Measurements from ENCODE around the gene PGM1. TPM values are rescaled to one million over a fixed set of nuclear protein-coding genes. Genes with fewer than 3 reads are reported as not detected.

The PGM1 gene
- total and polyA plus RNA-seq, 9 of the 15 experiments (the other 6 are each of a cell fraction or from before 2014, with no cell fraction given): 0.03 to 0.31 (median 0.09) TPM; not detected in 5

DNA sequence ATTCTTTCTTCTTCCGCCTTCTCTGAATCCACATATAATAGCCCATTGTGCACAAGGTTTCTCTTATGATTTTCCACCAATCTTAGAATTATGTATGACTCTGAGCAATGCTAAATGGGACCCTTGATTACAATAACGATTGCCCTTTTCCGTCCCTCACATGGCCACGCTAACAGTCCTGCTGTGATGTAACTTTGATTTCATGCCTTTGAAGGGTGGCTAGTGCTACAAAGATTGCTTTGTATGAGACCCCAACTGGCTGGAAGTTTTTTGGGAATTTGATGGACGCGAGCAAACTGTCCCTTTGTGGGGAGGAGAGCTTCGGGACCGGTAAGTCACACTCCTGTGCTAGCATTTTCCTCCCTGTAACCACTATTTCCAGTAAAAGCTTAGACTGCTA lies 45.3 kb downstream of the PGM1 start:
- FAIRE-seq (no peak), DNase-seq (ENCODE audit: extremely low read depth in 1 of 4, low spot score in 3 of 4) (no peak), ATAC-seq (no peak)
- under 1% methylated on average over 8 of the region's 8 CpGs for WGBS (ENCODE audit: insufficient coverage, low coverage, missing lambda C conversion rate)
- Histone ChIP-seq H3K4me3 (no peak overlapping the region), H4K20me1 (replicated peaks; ENCODE audit: control insufficient read depth, insufficient read depth, low read length) (no peaks in the 10 kb centered on the region), H3K4me2 (ENCODE audit: insufficient read depth, low read length) (no peak overlapping the region), H3K79me2 (ENCODE audit: control insufficient read depth, insufficient read depth, low read length) (no peaks in the 10 kb centered on the region), H3K36me3 (ENCODE audit: control insufficient read depth, insufficient read depth, low read length) (no peaks in the 10 kb centered on the region), H3K9me1 (ENCODE audit: control insufficient read depth, insufficient read depth, low read length) (no peaks in the 10 kb centered on the region), H3K27me3 (ENCODE audit: control insufficient read depth in 2 of 2, insufficient read depth in 2 of 2, low read length in 2 of 2) (peaks cover 5 to 12% of the 10 kb centered on the region in 2 experiments; a peak in 3 of 5 replicates), H3K9me3 (replicated peaks; ENCODE audit: control insufficient read depth, insufficient read depth, low read depth, low read length) (no peaks in the 10 kb centered on the region), H3K4me1 (replicated peaks in 1 of 2; ENCODE audit: control insufficient read depth in 2 of 2, insufficient read depth in 2 of 2, low read length in 2 of 2) (no peaks in the 10 kb centered on the region), H3K9ac (ENCODE audit: insufficient read depth in 1 of 2, low read depth in 2 of 2, low read length in 2 of 2) (no peak overlapping the region), H2AFZ (ENCODE audit: low read depth, low read length) (no peak overlapping the region), H3K27ac (ENCODE audit: extremely low read depth, low read depth, low read length) (no peak overlapping the region)
- ChIA-PET POLR2A (no interaction called here), CTCF (ENCODE audit: low intra/inter-chr PET ratio) (no interaction called here)
- intact Hi-C loops (cut with micrococcal nuclease) (no loop called here), in situ Hi-C loops (cut with MboI) (no loop called here)
- TF ChIP-seq FUS (optimal IDR thresholded peaks at IDR 0.05; ENCODE audit: low read depth, low read length) (no peak), YY1 (IDR thresholded peaks at IDR 0.05; ENCODE audit: borderline replicate concordance in 1 of 3, control insufficient read depth in 1 of 3, extremely low read depth in 1 of 3, insufficient read depth in 3 of 3, insufficient read length in 1 of 3, insufficient replicate concordance in 2 of 3, low read depth in 1 of 3, low read length in 2 of 3) (no peak), ZC3H8 (IDR thresholded peaks at IDR 0.05) (no peak), SMARCE1 (IDR thresholded peaks at IDR 0.05) (no peak), ZNF511 (CRISPR knock-in tag; IDR thresholded peaks at IDR 0.05) (no peak), ZNF217 (CRISPR knock-in tag; IDR thresholded peaks at IDR 0.05) (no peak), HLTF (IDR thresholded peaks at IDR 0.05) (no peak), CEBPB (tag; IDR thresholded peaks at IDR 0.05) (no peak), FOXJ3 (CRISPR knock-in tag; IDR thresholded peaks at IDR 0.05) (no peak), BRD4 (IDR thresholded peaks at IDR 0.05) (no peak), SIX5 (IDR thresholded peaks at IDR 0.05; ENCODE audit: borderline replicate concordance in 1 of 2, insufficient read depth in 1 of 2, low read depth in 1 of 2, low read length in 2 of 2) (no peak), MAFK (IDR thresholded peaks at IDR 0.05; ENCODE audit: low read length) (no peak), KAT2B (IDR thresholded peaks at IDR 0.05; ENCODE audit: low read depth, low read length) (no peak), KDM5B (IDR thresholded peaks at IDR 0.05; ENCODE audit: insufficient replicate concordance, low read depth, low read length) (no peak)
- TF ChIP-seq, protein P1, sequence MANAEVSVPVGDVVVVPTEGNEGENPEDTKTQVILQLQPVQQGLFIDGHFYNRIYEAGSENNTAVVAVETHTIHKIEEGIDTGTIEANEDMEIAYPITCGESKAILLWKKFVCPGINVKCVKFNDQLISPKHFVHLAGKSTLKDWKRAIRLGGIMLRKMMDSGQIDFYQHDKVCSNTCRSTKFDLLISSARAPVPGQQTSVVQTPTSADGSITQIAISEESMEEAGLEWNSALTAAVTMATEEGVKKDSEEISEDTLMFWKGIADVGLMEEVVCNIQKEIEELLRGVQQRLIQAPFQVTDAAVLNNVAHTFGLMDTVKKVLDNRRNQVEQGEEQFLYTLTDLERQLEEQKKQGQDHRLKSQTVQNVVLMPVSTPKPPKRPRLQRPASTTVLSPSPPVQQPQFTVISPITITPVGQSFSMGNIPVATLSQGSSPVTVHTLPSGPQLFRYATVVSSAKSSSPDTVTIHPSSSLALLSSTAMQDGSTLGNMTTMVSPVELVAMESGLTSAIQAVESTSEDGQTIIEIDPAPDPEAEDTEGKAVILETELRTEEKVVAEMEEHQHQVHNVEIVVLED (CRISPR knock-in tag; IDR thresholded peaks at IDR 0.05): no peak
- TF ChIP-seq, protein P2, sequence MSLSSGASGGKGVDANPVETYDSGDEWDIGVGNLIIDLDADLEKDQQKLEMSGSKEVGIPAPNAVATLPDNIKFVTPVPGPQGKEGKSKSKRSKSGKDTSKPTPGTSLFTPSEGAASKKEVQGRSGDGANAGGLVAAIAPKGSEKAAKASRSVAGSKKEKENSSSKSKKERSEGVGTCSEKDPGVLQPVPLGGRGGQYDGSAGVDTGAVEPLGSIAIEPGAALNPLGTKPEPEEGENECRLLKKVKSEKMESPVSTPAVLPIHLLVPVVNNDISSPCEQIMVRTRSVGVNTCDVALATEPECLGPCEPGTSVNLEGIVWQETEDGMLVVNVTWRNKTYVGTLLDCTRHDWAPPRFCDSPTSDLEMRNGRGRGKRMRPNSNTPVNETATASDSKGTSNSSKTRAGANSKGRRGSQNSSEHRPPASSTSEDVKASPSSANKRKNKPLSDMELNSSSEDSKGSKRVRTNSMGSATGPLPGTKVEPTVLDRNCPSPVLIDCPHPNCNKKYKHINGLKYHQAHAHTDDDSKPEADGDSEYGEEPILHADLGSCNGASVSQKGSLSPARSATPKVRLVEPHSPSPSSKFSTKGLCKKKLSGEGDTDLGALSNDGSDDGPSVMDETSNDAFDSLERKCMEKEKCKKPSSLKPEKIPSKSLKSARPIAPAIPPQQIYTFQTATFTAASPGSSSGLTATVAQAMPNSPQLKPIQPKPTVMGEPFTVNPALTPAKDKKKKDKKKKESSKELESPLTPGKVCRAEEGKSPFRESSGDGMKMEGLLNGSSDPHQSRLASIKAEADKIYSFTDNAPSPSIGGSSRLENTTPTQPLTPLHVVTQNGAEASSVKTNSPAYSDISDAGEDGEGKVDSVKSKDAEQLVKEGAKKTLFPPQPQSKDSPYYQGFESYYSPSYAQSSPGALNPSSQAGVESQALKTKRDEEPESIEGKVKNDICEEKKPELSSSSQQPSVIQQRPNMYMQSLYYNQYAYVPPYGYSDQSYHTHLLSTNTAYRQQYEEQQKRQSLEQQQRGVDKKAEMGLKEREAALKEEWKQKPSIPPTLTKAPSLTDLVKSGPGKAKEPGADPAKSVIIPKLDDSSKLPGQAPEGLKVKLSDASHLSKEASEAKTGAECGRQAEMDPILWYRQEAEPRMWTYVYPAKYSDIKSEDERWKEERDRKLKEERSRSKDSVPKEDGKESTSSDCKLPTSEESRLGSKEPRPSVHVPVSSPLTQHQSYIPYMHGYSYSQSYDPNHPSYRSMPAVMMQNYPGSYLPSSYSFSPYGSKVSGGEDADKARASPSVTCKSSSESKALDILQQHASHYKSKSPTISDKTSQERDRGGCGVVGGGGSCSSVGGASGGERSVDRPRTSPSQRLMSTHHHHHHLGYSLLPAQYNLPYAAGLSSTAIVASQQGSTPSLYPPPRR (CRISPR knock-in tag; IDR thresholded peaks at IDR 0.05; ENCODE audit: borderline replicate concordance): no peak
- no TSS peak for BruUV-seq (replicated peaks)

Data from K562 (cell line).